ENCODE results near the gene PTH1R.
"Not testable (repeated sequence)": the region's sequence is repeated elsewhere in the genome, so short reads cannot be mapped to it uniquely, and the experiment has no call there.

PTH1R gene

GRCh38 chr3:46901591-46902187 lies 24.2 kb downstream of the PTH1R start:
- no peak for DNase-seq

GRCh38 chr3:46902188-46902631 lies 24.7 kb downstream of the PTH1R start:
- no peak for DNase-seq

- DNase-seq = no peak
Measured at GRCh38 chr3:46903341-46904302, 26.1 kb downstream of the PTH1R start.

GRCh38 chr3:46904303-46905212 lies 27.0 kb downstream of the PTH1R start:
- DNase-seq = no peak

- no peak for DNase-seq
Measured at GRCh38 chr3:46905213-46905560, 27.7 kb downstream of the PTH1R start.

- DNase-seq = no peak
Measured at GRCh38 chr3:46905661-46906451, 28.3 kb downstream of the PTH1R start.

- no peak for DNase-seq
Measured at GRCh38 chr3:46906471-46907058, 29.0 kb downstream of the PTH1R start.

GRCh38 chr3:46907271-46907670 lies 29.8 kb downstream of the PTH1R start:
- no peak for DNase-seq

GRCh38 chr3:46907960-46908293 lies 30.4 kb downstream of the PTH1R start:
- no peak for DNase-seq

GRCh38 chr3:46908294-46908985 lies 30.9 kb downstream of the PTH1R start:
- no peak for DNase-seq

- DNase-seq = no peak
Measured at GRCh38 chr3:46908986-46909534, 31.5 kb downstream of the PTH1R start.

- peak in 1 of 2 experiments; percentile 38 for DNase-seq
Measured at GRCh38 chr3:46909535-46910161, 32.1 kb downstream of the PTH1R start.

GRCh38 chr3:46910166-46910760 lies 32.7 kb downstream of the PTH1R start:
- no peak for DNase-seq

GRCh38 chr3:46910914-46911313 lies 33.4 kb downstream of the PTH1R start:
- DNase-seq = not testable (repeated sequence)

- DNase-seq = no peak
Measured at GRCh38 chr3:46912986-46913385, 35.5 kb downstream of the PTH1R start.

- DNase-seq = no peak
Measured at GRCh38 chr3:46913644-46914043, 36.1 kb downstream of the PTH1R start.

- DNase-seq = no peak
Measured at GRCh38 chr3:46914849-46915248, 37.3 kb downstream of the PTH1R start.

GRCh38 chr3:46915297-46915822 lies 37.8 kb downstream of the PTH1R start:
- no peak for DNase-seq

- DNase-seq = no peak
Measured at GRCh38 chr3:46916278-46916677, 38.8 kb downstream of the PTH1R start.

- no peak for DNase-seq
Measured at GRCh38 chr3:46916799-46917198, 39.3 kb downstream of the PTH1R start.

Measured in cerebellar nuclear complex (tissue), 1 donor.